ENCODE results near the gene ARID3A.

Gene ARID3A

GRCh38 chr19:900043-900301, 25.9 kb upstream of the ARID3A start:
- no peak overlapping the region for H3K27ac Mint-ChIP-seq
- H3K4me1 Mint-ChIP-seq (ENCODE audit: low read depth), result peaks cover 6% of the 10 kb centered on the region
- H3K4me3 Mint-ChIP-seq, result no peak overlapping the region
- peaks cover 15% of the 10 kb centered on the region for H3K36me3 Mint-ChIP-seq (ENCODE audit: low read depth)
- H3K27me3 Mint-ChIP-seq, result no peaks in the 10 kb centered on the region
- H3K9me3 Mint-ChIP-seq, result no peaks in the 10 kb centered on the region

GRCh38 chr19:900302-901111, 25.3 kb upstream of the ARID3A start:
- H3K4me3 Mint-ChIP-seq, result no peak overlapping the region
- H3K27me3 Mint-ChIP-seq, result no peaks in the 10 kb centered on the region
- H3K36me3 Mint-ChIP-seq (ENCODE audit: low read depth), result peaks cover 15% of the 10 kb centered on the region
- H3K9me3 Mint-ChIP-seq, result no peaks in the 10 kb centered on the region
- peaks cover 6% of the 10 kb centered on the region for H3K4me1 Mint-ChIP-seq (ENCODE audit: low read depth)
- no peak overlapping the region for H3K27ac Mint-ChIP-seq

- peaks cover 12% of the 10 kb centered on the region for H3K36me3 Mint-ChIP-seq (ENCODE audit: low read depth)
- no peaks in the 10 kb centered on the region for H3K27me3 Mint-ChIP-seq
- no peak overlapping the region for H3K4me3 Mint-ChIP-seq
- no peaks in the 10 kb centered on the region for H3K9me3 Mint-ChIP-seq
- H3K27ac Mint-ChIP-seq, result no peak overlapping the region
- peaks cover 16% of the 10 kb centered on the region for H3K4me1 Mint-ChIP-seq (ENCODE audit: low read depth)
These were observed 24.4 kb upstream of the ARID3A start for GRCh38 chr19:901216-902092.

GRCh38 chr19:902093-902370, 23.8 kb upstream of the ARID3A start:
- H3K36me3 Mint-ChIP-seq (ENCODE audit: low read depth), result peaks cover 7% of the 10 kb centered on the region
- H3K27ac Mint-ChIP-seq, result no peak overlapping the region
- H3K27me3 Mint-ChIP-seq, result no peaks in the 10 kb centered on the region
- H3K4me3 Mint-ChIP-seq, result no peak overlapping the region
- H3K9me3 Mint-ChIP-seq, result no peaks in the 10 kb centered on the region
- peaks cover 22% of the 10 kb centered on the region for H3K4me1 Mint-ChIP-seq (ENCODE audit: low read depth)

GRCh38 chr19:902446-903226, 23.2 kb upstream of the ARID3A start:
- Mint-ChIP-seq H3K27me3 (no peaks in the 10 kb centered on the region), H3K4me1 (ENCODE audit: low read depth) (peaks cover 28% of the 10 kb centered on the region), H3K27ac (no peak overlapping the region), H3K4me3 (no peak overlapping the region), H3K9me3 (no peaks in the 10 kb centered on the region), H3K36me3 (ENCODE audit: low read depth) (peaks cover 5% of the 10 kb centered on the region)

- no peak overlapping the region for H3K27ac Mint-ChIP-seq
- H3K36me3 Mint-ChIP-seq (ENCODE audit: low read depth), result peaks cover 5% of the 10 kb centered on the region
- H3K4me1 Mint-ChIP-seq (ENCODE audit: low read depth), result peaks cover 35% of the 10 kb centered on the region
- H3K9me3 Mint-ChIP-seq, result no peaks in the 10 kb centered on the region
- H3K27me3 Mint-ChIP-seq, result no peaks in the 10 kb centered on the region
- no peak overlapping the region for H3K4me3 Mint-ChIP-seq
These were observed 22.5 kb upstream of the ARID3A start for GRCh38 chr19:903266-903797.

GRCh38 chr19:904545-904944, 21.3 kb upstream of the ARID3A start:
- H3K27me3 Mint-ChIP-seq, result no peaks in the 10 kb centered on the region
- no peak overlapping the region for H3K4me3 Mint-ChIP-seq
- peaks cover 47% of the 10 kb centered on the region for H3K4me1 Mint-ChIP-seq (ENCODE audit: low read depth)
- H3K27ac Mint-ChIP-seq, result no peak overlapping the region
- peaks cover 5% of the 10 kb centered on the region for H3K36me3 Mint-ChIP-seq (ENCODE audit: low read depth)
- no peaks in the 10 kb centered on the region for H3K9me3 Mint-ChIP-seq

- Mint-ChIP-seq H3K27ac (peak overlapping the region; percentile 58), H3K4me3 (no peak overlapping the region)
These were observed 19.4 kb upstream of the ARID3A start for GRCh38 chr19:906480-906879.

GRCh38 chr19:907183-907853, 18.5 kb upstream of the ARID3A start:
- peak overlapping the region; percentile 21 for H3K27ac Mint-ChIP-seq
- no peaks in the 10 kb centered on the region for H3K9me3 Mint-ChIP-seq
- peaks cover 5% of the 10 kb centered on the region for H3K36me3 Mint-ChIP-seq (ENCODE audit: low read depth)
- peaks cover 62% of the 10 kb centered on the region for H3K4me1 Mint-ChIP-seq (ENCODE audit: low read depth)
- no peak overlapping the region for H3K4me3 Mint-ChIP-seq
- no peaks in the 10 kb centered on the region for H3K27me3 Mint-ChIP-seq

More at GRCh38 chr19:906480-906879, 19.4 kb upstream of the ARID3A start:
- H3K36me3 Mint-ChIP-seq (ENCODE audit: low read depth), result peaks cover 5% of the 10 kb centered on the region
- peaks cover 62% of the 10 kb centered on the region for H3K4me1 Mint-ChIP-seq (ENCODE audit: low read depth)
- no peaks in the 10 kb centered on the region for H3K27me3 Mint-ChIP-seq
- no peaks in the 10 kb centered on the region for H3K9me3 Mint-ChIP-seq

- peaks cover 46% of the 10 kb centered on the region for H3K4me1 Mint-ChIP-seq (ENCODE audit: low read depth)
- H3K36me3 Mint-ChIP-seq (ENCODE audit: low read depth), result no peaks in the 10 kb centered on the region
- H3K9me3 Mint-ChIP-seq, result no peaks in the 10 kb centered on the region
- no peaks in the 10 kb centered on the region for H3K27me3 Mint-ChIP-seq
- peak overlapping the region; percentile 76 for H3K4me3 Mint-ChIP-seq
- H3K27ac Mint-ChIP-seq, result peak overlapping the region; percentile 31
These were observed 14.4 kb upstream of the ARID3A start for GRCh38 chr19:911197-912033.

GRCh38 chr19:912181-913079, 13.4 kb upstream of the ARID3A start:
- H3K9me3 Mint-ChIP-seq, result no peaks in the 10 kb centered on the region
- peaks cover 36% of the 10 kb centered on the region for H3K4me1 Mint-ChIP-seq (ENCODE audit: low read depth)
- peak overlapping the region; percentile 79 for H3K4me3 Mint-ChIP-seq
- H3K27me3 Mint-ChIP-seq, result no peaks in the 10 kb centered on the region
- H3K27ac Mint-ChIP-seq, result peak overlapping the region; percentile 36
- no peaks in the 10 kb centered on the region for H3K36me3 Mint-ChIP-seq (ENCODE audit: low read depth)

- Mint-ChIP-seq H3K4me3 (peak within 1 kb of the TSS; percentile 79), H3K27ac (peak within 1 kb of the TSS; percentile 85)
These were observed 12.6 kb upstream of the ARID3A start, which contains the start of gene R3HDM4 for GRCh38 chr19:913080-913748. TSS of gene R3HDM4 (minus strand) at chr19:913219. CDS start at chr19:913157, 62 bp downstream.

More at GRCh38 chr19:913080-913748, 12.6 kb upstream of the ARID3A start, which contains the start of gene R3HDM4:
- Mint-ChIP-seq H3K4me1 (ENCODE audit: low read depth) (peaks cover 31% of the 10 kb centered on the region), H3K9me3 (no peaks in the 10 kb centered on the region), H3K27me3 (peaks cover 3% of the 10 kb centered on the region), H3K36me3 (ENCODE audit: low read depth) (no peaks in the 10 kb centered on the region)

Measured in stimulated activated naive CD8-positive, alpha-beta T cell treated with anti-CD3 and anti-CD28 coated beads, Interleukin-15, Interleukin-2, amounts not matched to agents 100 ng/mL and 50 ng/mL, for 24 hours (primary cell).